HUES48 (cell line): ENCODE results near the gene DLX1.

Experiments used
- H3K27ac ChIP-seq: one replicate; pipeline ENCODE4 v1.7.0; 2013; ENCODE audit warnings: low read depth, low read length, inconsistent platforms
- H3K27me3 ChIP-seq: 2 replicates; pipeline ENCODE4 v1.6.1; 2013; ENCODE audit warnings: mild to moderate bottlenecking, low read length; ENCODE audit not compliant: control insufficient read depth, insufficient read depth
- H3K36me3 ChIP-seq: 2 replicates; pipeline ENCODE4 v1.6.1; 2013; ENCODE audit warnings: low read length; ENCODE audit not compliant: control insufficient read depth, insufficient read depth
- H3K4me1 ChIP-seq: 2 replicates; pipeline ENCODE4 v1.6.1; 2013; ENCODE audit warnings: mild to moderate bottlenecking, low read length; ENCODE audit not compliant: control insufficient read depth, insufficient read depth
- H3K4me3 ChIP-seq: 2 replicates; pipeline ENCODE4 v1.5.1; 2013; ENCODE audit warnings: mild to moderate bottlenecking, low read depth, low read length
- H3K9ac ChIP-seq: 2 replicates; pipeline ENCODE4 v1.6.1; 2013; ENCODE audit warnings: mild to moderate bottlenecking, low read depth, low read length, moderate library complexity
- H3K9me3 ChIP-seq: 2 replicates; pipeline ENCODE4 v1.6.1; 2013; ENCODE audit warnings: low read length; ENCODE audit not compliant: control insufficient read depth, insufficient read depth

DLX1 gene

DNA sequence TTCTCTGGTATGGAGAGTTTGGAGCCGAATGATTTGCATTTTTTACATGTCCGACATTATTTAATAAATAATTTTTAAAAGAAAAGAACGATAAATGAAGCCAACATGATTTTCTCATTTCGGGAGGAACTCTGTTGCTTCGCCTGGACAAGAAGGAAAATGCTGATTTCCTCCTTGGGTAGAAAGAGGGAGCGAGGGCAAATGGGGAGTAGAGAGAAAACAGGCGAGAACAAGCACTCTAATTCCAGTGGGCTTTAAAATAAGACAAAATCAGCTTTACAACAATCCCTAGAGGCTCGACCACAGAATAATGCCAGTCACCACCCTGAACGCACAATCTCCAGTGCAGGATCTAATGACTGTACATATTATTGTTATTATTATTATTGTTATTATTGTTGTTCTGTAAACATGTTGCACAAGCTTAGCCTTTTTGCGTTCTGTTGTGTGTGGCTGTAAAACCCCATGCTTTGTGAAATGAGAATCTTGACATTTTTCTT is 3.7 kb downstream of the DLX1 start:
- H3K9me3 ChIP-seq: no peaks in the 10 kb centered on the region
- H3K36me3 ChIP-seq: no peaks in the 10 kb centered on the region
- H3K4me3 ChIP-seq: no peak overlapping the region
- peaks cover 100% of the 10 kb centered on the region for H3K27me3 ChIP-seq
- no peak overlapping the region for H3K9ac ChIP-seq
- no peak overlapping the region for H3K27ac ChIP-seq
- H3K4me1 ChIP-seq: peaks cover 43% of the 10 kb centered on the region

- H3K4me3 ChIP-seq: no peak overlapping the region
- H3K4me1 ChIP-seq: peaks cover 42% of the 10 kb centered on the region
- H3K36me3 ChIP-seq: no peaks in the 10 kb centered on the region
- peaks cover 100% of the 10 kb centered on the region for H3K27me3 ChIP-seq
- H3K9ac ChIP-seq: no peak overlapping the region
- no peaks in the 10 kb centered on the region for H3K9me3 ChIP-seq
- no peak overlapping the region for H3K27ac ChIP-seq
These were observed 4.3 kb downstream of the DLX1 start for GRCh38 chr2:172089633-172090032.

DNA sequence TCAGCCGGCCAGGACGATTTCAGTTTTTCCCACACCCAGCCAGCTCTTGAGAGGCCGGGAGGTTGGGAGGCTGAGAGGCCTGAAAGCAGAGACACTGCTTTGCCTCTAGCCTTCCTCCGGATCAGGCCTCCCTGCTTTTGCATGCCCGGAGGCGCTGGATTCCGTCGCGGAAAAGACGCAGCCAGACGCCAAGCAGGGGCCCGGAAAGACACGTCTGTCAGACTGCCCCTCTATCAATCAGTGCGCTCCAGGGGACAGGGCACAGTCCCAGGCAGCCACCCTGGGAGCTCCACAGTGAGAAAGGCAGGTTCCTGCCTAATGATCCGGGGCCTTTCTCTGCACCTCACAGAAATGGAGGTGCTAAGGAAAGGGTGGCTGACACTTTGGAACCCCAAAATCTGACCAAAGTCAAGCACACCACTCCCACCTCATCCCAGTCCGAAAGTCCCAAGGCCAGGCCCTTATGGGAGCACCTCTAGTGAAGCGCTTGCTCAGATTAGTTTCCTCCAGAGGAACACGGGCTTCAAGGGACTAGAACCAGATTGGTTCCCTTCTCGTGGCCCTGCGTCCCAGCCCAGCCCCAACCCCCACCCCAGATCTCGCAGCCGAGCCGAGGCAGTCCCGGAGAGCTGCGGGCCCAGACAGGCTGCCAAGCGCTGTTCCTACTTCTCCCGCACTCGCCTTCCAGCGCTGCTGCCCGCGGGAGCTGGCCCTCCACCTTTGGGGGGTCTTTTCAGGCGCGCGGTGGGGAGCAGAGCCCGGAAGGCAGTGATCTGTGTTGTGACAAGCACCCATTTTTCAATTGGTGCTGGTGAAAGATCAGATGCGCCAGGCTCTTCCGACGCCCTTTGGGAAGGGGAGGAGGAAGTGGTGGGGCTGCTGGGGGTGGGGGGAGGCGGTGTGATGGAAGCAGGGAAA is 5.0 kb downstream of the DLX1 start:
- Histone ChIP-seq H3K4me3 (no peak overlapping the region), H3K36me3 (no peaks in the 10 kb centered on the region), H3K27ac (no peak overlapping the region), H3K9ac (no peak overlapping the region), H3K4me1 (peaks cover 42% of the 10 kb centered on the region), H3K27me3 (peaks cover 100% of the 10 kb centered on the region), H3K9me3 (no peaks in the 10 kb centered on the region)

- Histone ChIP-seq H3K36me3 (no peaks in the 10 kb centered on the region), H3K9me3 (no peaks in the 10 kb centered on the region), H3K4me3 (no peak overlapping the region), H3K27ac (no peak overlapping the region), H3K4me1 (peaks cover 41% of the 10 kb centered on the region), H3K9ac (no peak overlapping the region), H3K27me3 (peaks cover 100% of the 10 kb centered on the region)
These were observed 5.8 kb downstream of the DLX1 start for GRCh38 chr2:172091000-172091641.

DNA sequence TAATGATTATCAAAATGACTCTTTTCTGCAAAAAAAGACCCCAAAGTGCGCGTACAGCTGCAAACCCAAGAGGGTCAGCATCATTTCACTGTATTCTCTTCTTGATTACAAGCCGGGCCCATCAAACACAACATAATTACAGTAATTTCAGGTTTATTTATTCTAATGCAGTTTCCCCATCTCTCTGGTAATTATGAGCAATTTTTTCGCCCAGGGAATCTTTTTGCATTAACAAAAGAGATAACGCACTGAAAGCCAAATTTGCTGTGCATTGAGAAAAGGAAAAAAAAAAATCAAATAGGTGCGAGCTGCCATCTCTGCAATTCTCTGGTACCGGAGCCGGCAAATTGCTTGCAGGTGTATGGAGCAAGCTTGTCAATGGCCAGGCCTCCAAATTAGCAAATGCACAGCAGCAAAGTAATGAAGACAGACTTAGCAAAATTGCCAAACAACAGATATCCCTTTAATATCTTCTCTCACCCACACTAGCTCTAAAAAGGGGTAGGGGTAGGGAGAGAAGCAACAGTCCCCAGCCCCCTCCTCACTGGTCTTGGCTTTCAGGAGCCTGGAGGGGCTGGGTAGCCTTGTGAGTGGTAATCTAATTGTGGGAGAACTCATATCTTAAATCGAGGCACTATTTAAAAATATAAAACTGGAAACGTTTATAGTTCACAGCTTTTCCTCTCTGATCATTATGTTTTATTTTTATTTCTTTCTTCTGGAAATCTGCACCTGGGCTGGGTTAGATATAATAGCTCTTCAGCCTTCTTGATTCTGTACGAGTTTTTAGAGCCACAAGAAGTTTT is 6.7 kb downstream of the DLX1 start:
- peaks cover 100% of the 10 kb centered on the region for H3K27me3 ChIP-seq
- no peak overlapping the region for H3K4me3 ChIP-seq
- peaks cover 40% of the 10 kb centered on the region for H3K4me1 ChIP-seq
- no peaks in the 10 kb centered on the region for H3K36me3 ChIP-seq
- H3K9me3 ChIP-seq: no peaks in the 10 kb centered on the region
- no peak overlapping the region for H3K27ac ChIP-seq
- H3K9ac ChIP-seq: no peak overlapping the region

DNA sequence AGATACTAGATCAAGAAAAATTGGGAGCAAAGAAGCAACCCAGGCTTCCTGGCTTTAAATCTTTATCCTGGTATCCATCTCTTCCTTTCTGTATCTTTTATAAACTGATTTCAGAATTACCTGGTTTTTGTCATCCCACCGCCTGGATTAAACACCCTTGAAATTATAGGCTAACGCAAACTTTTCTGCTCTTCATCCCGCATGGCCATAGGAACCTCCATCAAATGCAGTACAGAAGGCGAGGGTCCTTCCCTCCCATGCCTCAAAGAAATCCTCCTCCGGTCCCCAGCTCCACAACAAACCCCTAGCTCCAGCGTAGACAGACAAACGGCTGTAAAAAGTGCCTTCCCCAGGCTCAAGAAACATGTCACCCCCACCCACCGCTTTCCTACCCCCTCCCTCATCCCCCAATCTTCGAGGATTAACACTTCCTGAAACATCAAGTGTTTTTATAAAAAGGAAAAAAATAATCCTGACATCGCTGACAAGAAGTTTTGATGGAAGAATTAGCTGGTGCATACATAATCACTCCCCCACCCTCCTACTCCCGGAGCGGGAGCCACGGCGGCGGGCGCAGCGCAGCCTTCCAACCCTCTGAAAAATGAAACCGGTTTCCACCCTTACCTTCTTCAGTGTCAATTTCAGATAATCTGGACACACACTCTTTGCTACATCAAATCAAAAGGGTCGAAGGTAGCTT is 7.6 kb downstream of the DLX1 start:
- no peak overlapping the region for H3K4me3 ChIP-seq
- no peaks in the 10 kb centered on the region for H3K9me3 ChIP-seq
- H3K27me3 ChIP-seq: peaks cover 100% of the 10 kb centered on the region
- no peak overlapping the region for H3K27ac ChIP-seq
- peaks cover 34% of the 10 kb centered on the region for H3K4me1 ChIP-seq
- no peak overlapping the region for H3K9ac ChIP-seq
- H3K36me3 ChIP-seq: no peaks in the 10 kb centered on the region

DNA sequence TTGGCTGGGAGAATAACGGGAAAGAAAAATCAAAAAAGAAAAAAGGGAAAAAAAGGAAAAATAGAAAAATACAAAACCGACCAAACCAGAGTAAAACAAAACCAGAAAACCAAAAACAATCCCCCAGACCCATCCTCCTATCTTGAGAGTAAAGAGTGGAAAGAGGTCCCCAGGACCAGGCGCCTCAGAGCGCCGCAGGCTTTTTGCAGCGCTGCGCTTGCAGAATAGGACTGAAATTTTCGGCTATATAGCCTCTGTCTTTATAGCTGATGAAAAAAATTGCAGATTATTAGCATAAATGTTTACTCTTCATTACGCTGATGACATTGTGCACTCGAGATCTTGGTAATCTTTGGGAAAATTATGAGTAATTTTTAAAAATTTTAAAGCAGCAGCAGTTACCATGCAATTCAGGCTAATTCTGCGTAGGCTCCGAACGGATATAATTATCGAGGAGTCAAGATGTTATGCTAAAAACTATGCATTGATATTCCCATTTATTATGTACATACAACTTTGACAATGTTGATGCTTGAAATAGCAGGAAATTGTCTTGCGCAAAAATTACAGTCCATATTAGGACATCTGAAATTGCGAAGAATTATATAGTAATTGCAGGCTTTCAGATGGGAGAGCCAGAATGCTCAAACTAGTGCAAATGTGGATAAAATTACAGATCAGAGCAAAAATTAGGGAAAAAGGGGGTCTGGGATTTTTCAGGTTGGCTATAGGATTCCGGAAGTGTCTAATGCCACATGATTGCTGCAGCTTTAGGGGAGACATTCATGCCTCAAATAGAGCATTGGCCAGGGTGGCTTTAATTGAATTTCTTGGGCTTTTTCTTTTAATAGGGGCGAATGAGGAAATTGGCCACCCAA is 8.3 kb downstream of the DLX1 start:
- no peaks in the 10 kb centered on the region for H3K9me3 ChIP-seq
- H3K27ac ChIP-seq: no peak overlapping the region
- no peaks in the 10 kb centered on the region for H3K36me3 ChIP-seq
- peaks cover 100% of the 10 kb centered on the region for H3K27me3 ChIP-seq
- peaks cover 26% of the 10 kb centered on the region for H3K4me1 ChIP-seq
- H3K9ac ChIP-seq: no peak overlapping the region
- H3K4me3 ChIP-seq: peak overlapping the region; percentile 37

DNA sequence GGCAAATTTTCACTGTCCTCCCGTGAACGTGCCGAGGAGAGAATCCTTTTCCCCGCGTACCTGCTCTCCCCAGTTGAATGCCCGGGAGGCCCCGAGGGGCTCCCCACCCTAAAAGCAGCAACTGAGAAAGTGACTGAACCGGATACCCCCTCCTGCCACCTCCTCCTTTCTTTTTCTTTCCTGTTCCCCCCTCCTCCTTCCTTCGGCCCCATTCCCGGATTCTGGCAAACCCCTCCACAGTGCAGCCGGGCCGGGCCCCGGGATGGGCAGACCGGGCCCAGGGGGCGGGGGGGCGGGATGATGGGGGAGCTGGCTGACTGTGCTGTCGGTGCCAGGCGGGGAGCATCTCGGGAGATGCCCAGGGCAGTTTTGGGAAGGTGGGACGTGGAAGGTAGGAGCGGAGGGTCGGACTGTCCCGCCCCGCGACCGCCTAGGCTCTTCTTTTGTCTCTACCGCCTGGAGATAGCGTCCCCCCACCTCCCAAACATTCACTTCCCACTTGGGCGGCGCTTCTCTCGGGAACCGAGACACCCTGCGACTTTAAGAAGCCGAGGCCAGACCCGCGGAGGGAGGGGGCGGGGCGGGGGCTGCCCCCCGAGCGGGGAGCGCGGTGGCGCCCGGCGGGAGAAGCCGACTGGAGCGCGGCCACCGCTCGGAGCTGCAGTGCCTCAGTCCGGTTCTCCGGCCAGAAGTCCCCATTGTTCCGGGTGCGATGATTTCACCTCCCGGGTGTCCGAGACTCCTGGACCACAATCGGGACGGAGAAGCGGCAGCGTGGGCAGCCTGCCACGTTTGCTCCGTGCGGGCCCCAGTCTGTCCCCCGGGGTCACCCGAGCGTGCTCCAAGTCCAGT is 9.2 kb downstream of the DLX1 start:
- H3K4me1 ChIP-seq: peaks cover 29% of the 10 kb centered on the region
- no peaks in the 10 kb centered on the region for H3K9me3 ChIP-seq
- H3K27ac ChIP-seq: no peak overlapping the region
- H3K27me3 ChIP-seq: peaks cover 100% of the 10 kb centered on the region
- H3K4me3 ChIP-seq: peak overlapping the region; percentile 52
- H3K9ac ChIP-seq: no peak overlapping the region; the same call in 1 of the 2 replicates
- no peaks in the 10 kb centered on the region for H3K36me3 ChIP-seq

GRCh38 chr2:172095146-172095904 is 10.0 kb downstream of the DLX1 start:
- Histone ChIP-seq H3K4me1 (peaks cover 28% of the 10 kb centered on the region), H3K27me3 (peaks cover 100% of the 10 kb centered on the region), H3K27ac (peak overlapping the region; percentile 15), H3K36me3 (no peaks in the 10 kb centered on the region), H3K9ac (no peak overlapping the region), H3K4me3 (peak overlapping the region; percentile 52), H3K9me3 (no peaks in the 10 kb centered on the region)
